Neural crest cell (in vitro differentiated cells): ENCODE results near the gene PLPPR2. TPM values are rescaled to one million over a fixed set of nuclear protein-coding genes. Genes with fewer than 3 reads are reported as not detected.
A peak's percentile ranks its signal among the peaks of the same experiment; 100 is the strongest.

Source experiments
- DNase-seq: peaks from one replicate; pipeline ENCODE4 v3.0.0; 2021; ENCODE audit warnings: low read depth, mixed read lengths, low spot score
- H3K27ac Mint-ChIP-seq: one replicate; pipeline ENCODE4 v1.8.0; 2021; ENCODE audit warnings: mild to moderate bottlenecking, mixed read lengths; ENCODE audit not compliant: unreplicated experiment
- H3K27me3 Mint-ChIP-seq: 2 replicates; pipeline ENCODE4 v1.8.0; 2021; ENCODE audit warnings: low read depth, mild to moderate bottlenecking, mixed read lengths
- H3K36me3 Mint-ChIP-seq: 2 replicates; pipeline ENCODE4 v1.8.0; 2021; ENCODE audit warnings: low read depth, mild to moderate bottlenecking, mixed read lengths
- H3K4me1 Mint-ChIP-seq: 2 replicates; pipeline ENCODE4 v1.8.0; 2021; ENCODE audit warnings: mixed read lengths
- H3K4me3 Mint-ChIP-seq: one replicate; pipeline ENCODE4 v1.8.0; 2021; ENCODE audit warnings: mild to moderate bottlenecking, mixed read lengths
- H3K9me3 Mint-ChIP-seq: 2 replicates; pipeline ENCODE4 v1.8.0; 2021; ENCODE audit warnings: mixed read lengths
- CTCF ChIP-seq: fragments of 200-600 bp; sonication (generic); conservative IDR thresholded peaks from 2 replicates; pipeline ENCODE4 v1.5.0; 2021; ENCODE audit warnings: antibody characterized with exemption, mild to moderate bottlenecking
- total RNA-seq: library from RNA; stranded (reverse); gene quantifications from 2 replicates; pipeline ENCODE4 v1.2.1, GENCODE V29; 2021

PLPPR2 gene
- total RNA-seq, 1 donor from 2014 or later = 10.3 TPM

- Mint-ChIP-seq H3K4me1 (no peaks in the 10 kb centered on the region), H3K4me3 (no peak overlapping the region), H3K27me3 (no peaks in the 10 kb centered on the region), H3K36me3 (peaks cover 2% of the 10 kb centered on the region), H3K27ac (no peak overlapping the region), H3K9me3 (no peaks in the 10 kb centered on the region)
- DNase-seq = no peak
- TF ChIP-seq CTCF = no peak
Measured at GRCh38 chr19:11323601-11324078, 31.6 kb upstream of the PLPPR2 start.

GRCh38 chr19:11324079-11324661 lies 31.1 kb upstream of the PLPPR2 start:
- no peak for DNase-seq
- no peaks in the 10 kb centered on the region for H3K4me1 Mint-ChIP-seq
- no peaks in the 10 kb centered on the region for H3K27me3 Mint-ChIP-seq
- no peak for TF ChIP-seq CTCF
- H3K36me3 Mint-ChIP-seq = peaks cover 2% of the 10 kb centered on the region
- no peak overlapping the region for H3K4me3 Mint-ChIP-seq
- no peak overlapping the region for H3K27ac Mint-ChIP-seq
- H3K9me3 Mint-ChIP-seq = no peaks in the 10 kb centered on the region

GRCh38 chr19:11324748-11325389 lies 30.4 kb upstream of the PLPPR2 start:
- Mint-ChIP-seq H3K36me3 (peaks cover 2% of the 10 kb centered on the region), H3K9me3 (no peaks in the 10 kb centered on the region), H3K4me1 (peaks cover under 1% of the 10 kb centered on the region), H3K27me3 (no peaks in the 10 kb centered on the region), H3K27ac (peak overlapping the region; percentile 12), H3K4me3 (no peak overlapping the region)
- no peak for TF ChIP-seq CTCF
- no peak for DNase-seq

- Mint-ChIP-seq H3K27ac (no peak overlapping the region), H3K4me1 (peaks cover 6% of the 10 kb centered on the region), H3K36me3 (peaks cover 2% of the 10 kb centered on the region), H3K4me3 (no peak overlapping the region), H3K27me3 (no peaks in the 10 kb centered on the region), H3K9me3 (no peaks in the 10 kb centered on the region)
- TF ChIP-seq CTCF = no peak
- no peak for DNase-seq
Measured at GRCh38 chr19:11325544-11325943, 29.7 kb upstream of the PLPPR2 start.

GRCh38 chr19:11330127-11330526 lies 25.1 kb upstream of the PLPPR2 start:
- Mint-ChIP-seq H3K9me3 (no peaks in the 10 kb centered on the region), H3K4me1 (peaks cover 6% of the 10 kb centered on the region), H3K27me3 (no peaks in the 10 kb centered on the region), H3K36me3 (peaks cover 5% of the 10 kb centered on the region), H3K4me3 (no peak overlapping the region), H3K27ac (no peak overlapping the region)
- no peak for DNase-seq
- no peak for TF ChIP-seq CTCF
